ENCODE results near the gene NAGS.

The NAGS gene

DNA sequence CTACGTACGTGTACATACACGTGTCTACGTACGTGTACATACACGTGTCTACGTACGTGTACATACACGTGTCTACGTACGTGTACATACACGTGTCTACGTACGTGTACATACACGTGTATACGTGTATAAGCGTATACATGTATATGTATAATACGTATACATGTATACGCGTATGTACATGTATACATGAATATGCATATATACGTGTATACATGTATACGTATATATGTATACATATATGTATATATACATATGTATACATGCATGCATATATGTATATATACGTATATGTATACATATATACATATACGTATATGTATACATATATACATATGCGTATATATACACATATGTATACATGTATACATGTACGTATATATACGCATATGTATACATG is 28.5 kb upstream of the NAGS start:
- DNase-seq, result no peak
- H3K27ac ChIP-seq, result no peak overlapping the region
- in situ Hi-C loops (cut with HindIII; ENCODE audit: low pct_ligation_motif_present, low sequenced_read_pairs), result no loop called here
- no peaks in the 10 kb centered on the region for H3K36me3 ChIP-seq (replicated peaks)
- H3K27me3 ChIP-seq (replicated peaks), result peaks cover 29% of the 10 kb centered on the region
- TF ChIP-seq, protein P1, sequence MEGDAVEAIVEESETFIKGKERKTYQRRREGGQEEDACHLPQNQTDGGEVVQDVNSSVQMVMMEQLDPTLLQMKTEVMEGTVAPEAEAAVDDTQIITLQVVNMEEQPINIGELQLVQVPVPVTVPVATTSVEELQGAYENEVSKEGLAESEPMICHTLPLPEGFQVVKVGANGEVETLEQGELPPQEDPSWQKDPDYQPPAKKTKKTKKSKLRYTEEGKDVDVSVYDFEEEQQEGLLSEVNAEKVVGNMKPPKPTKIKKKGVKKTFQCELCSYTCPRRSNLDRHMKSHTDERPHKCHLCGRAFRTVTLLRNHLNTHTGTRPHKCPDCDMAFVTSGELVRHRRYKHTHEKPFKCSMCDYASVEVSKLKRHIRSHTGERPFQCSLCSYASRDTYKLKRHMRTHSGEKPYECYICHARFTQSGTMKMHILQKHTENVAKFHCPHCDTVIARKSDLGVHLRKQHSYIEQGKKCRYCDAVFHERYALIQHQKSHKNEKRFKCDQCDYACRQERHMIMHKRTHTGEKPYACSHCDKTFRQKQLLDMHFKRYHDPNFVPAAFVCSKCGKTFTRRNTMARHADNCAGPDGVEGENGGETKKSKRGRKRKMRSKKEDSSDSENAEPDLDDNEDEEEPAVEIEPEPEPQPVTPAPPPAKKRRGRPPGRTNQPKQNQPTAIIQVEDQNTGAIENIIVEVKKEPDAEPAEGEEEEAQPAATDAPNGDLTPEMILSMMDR (IDR thresholded peaks at IDR 0.05; ENCODE audit: low read depth, low read length, missing control alignments), result no peak
- H3K4me3 ChIP-seq (ENCODE audit: low read depth, low read length), result no peak overlapping the region

DNA sequence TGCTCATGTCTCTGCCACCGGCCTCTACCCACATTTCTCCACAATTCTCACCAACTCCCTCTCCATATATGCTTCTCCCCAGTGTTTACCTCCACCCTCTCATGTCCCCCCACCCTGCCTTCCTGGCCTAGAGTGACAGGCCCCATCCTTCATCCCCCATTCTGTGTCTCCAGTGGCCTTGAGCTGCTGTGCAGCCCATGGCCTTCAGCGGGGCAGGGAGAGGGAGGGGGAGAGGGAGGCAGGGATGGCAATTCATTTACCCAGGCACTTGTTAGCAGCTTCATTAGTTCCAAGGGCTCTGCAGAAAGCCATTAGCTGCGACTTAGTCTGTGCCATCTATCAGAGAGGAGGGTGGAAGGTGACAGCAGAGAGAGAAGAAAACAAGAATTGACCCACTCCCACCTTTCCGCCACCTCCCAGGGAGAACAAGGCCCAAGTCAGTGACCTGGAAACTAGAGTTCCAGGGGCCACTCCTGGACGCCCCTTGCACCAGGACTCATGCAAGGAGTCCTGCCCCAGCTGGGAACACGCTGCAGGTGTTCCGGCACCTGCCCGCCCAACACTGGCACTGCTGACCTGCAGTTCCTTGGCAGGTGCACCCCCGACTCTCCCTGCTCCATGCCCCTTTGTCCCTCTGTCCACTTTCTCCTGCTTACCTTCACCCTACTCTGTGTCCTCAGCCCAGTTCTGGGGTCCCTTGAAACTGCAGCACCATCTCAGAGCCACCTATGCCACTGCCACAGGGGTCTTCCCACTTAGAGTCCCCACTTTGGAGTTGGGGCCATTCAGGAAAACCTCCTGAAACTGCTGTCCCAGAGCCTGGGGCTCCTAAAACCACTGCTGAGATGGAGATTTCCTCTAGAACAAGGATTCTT is 27.2 kb upstream of the NAGS start:
- no peaks in the 10 kb centered on the region for H3K36me3 ChIP-seq (replicated peaks)
- H3K27me3 ChIP-seq (replicated peaks), result peaks cover 33% of the 10 kb centered on the region
- no peak overlapping the region for H3K4me3 ChIP-seq (ENCODE audit: low read depth, low read length)
- no peak overlapping the region for H3K27ac ChIP-seq
- no peak for DNase-seq
- TF ChIP-seq, protein P1 (IDR thresholded peaks at IDR 0.05; ENCODE audit: low read depth, low read length, missing control alignments), result no peak
- in situ Hi-C loops (cut with HindIII; ENCODE audit: low pct_ligation_motif_present, low sequenced_read_pairs), result no loop called here

DNA sequence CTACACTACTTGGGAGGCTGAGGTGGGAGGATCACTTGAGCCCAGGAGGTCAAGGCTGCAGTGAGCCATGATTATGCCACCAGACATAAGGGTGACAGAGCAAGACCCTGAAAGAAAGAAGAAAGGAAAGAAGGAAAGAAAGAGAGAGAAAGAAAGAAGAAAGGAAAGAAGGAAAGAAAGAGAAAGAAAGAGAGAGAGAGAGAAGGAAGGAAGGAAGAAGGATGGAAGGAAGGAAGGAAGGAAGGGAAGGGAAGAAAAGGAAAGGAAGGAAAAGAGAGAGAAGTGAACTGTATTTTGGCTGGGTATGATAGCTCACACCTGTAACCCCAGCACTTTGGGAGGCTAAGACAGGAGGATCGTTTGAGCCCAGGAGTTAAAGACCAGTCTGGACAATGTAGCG is 26.3 kb upstream of the NAGS start:
- H3K27me3 ChIP-seq (replicated peaks), result peaks cover 38% of the 10 kb centered on the region
- TF ChIP-seq, protein P1 (IDR thresholded peaks at IDR 0.05; ENCODE audit: low read depth, low read length, missing control alignments), result no peak
- no peak for DNase-seq
- in situ Hi-C loops (cut with HindIII; ENCODE audit: low pct_ligation_motif_present, low sequenced_read_pairs), result no loop called here
- no peaks in the 10 kb centered on the region for H3K36me3 ChIP-seq (replicated peaks)
- no peak overlapping the region for H3K27ac ChIP-seq
- no peak overlapping the region for H3K4me3 ChIP-seq (ENCODE audit: low read depth, low read length)

DNA sequence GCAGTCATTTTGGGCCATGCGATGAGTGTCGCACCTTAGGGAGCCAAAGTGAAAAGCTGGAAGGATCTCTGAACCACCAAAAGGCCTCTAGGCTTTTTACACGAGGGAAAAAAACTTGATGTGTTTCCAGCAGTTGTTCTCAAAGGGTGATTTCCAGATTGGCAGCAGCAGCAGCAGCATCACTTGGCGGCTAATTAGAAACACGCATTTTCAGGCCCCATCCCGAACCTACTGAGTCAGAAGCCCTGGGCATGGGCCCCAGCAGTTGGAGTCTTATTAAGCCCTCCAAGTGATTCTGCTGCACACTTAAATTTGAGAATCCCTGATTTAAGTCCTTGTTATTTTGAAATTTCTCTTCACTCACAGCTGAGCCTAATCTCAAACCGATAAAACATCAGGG is 25.4 kb upstream of the NAGS start:
- Histone ChIP-seq H3K4me3 (ENCODE audit: low read depth, low read length) (no peak overlapping the region), H3K36me3 (replicated peaks) (no peaks in the 10 kb centered on the region), H3K27me3 (replicated peaks) (peaks cover 44% of the 10 kb centered on the region), H3K27ac (no peak overlapping the region)
- no peak for DNase-seq
- in situ Hi-C loops (cut with HindIII; ENCODE audit: low pct_ligation_motif_present, low sequenced_read_pairs), result no loop called here
- TF ChIP-seq, protein P1 (IDR thresholded peaks at IDR 0.05; ENCODE audit: low read depth, low read length, missing control alignments), result no peak

DNA sequence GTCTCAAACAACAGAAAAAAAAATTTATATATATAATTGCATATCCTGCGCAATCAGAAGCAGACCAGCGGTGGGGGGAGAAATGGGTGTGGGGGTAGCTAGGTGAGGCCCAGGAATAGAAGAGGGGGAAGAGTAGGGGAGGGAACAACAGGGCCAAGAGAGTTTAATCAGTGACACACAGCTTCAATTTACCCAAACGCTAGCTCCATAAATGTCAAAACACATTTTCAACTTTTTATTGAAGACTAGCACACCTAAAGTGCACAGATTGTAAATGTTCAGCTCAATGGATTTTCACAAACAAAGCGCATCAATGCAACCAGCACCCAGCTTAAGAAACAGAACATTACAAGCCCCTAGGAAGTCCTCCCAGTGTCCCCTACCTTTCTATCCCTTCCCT is 24.8 kb upstream of the NAGS start:
- no peak for DNase-seq
- H3K4me3 ChIP-seq (ENCODE audit: low read depth, low read length), result no peak overlapping the region
- in situ Hi-C loops (cut with HindIII; ENCODE audit: low pct_ligation_motif_present, low sequenced_read_pairs), result no loop called here
- no peaks in the 10 kb centered on the region for H3K36me3 ChIP-seq (replicated peaks)
- H3K27ac ChIP-seq, result no peak overlapping the region
- TF ChIP-seq, protein P1 (IDR thresholded peaks at IDR 0.05; ENCODE audit: low read depth, low read length, missing control alignments), result no peak
- peaks cover 38% of the 10 kb centered on the region for H3K27me3 ChIP-seq (replicated peaks)

DNA sequence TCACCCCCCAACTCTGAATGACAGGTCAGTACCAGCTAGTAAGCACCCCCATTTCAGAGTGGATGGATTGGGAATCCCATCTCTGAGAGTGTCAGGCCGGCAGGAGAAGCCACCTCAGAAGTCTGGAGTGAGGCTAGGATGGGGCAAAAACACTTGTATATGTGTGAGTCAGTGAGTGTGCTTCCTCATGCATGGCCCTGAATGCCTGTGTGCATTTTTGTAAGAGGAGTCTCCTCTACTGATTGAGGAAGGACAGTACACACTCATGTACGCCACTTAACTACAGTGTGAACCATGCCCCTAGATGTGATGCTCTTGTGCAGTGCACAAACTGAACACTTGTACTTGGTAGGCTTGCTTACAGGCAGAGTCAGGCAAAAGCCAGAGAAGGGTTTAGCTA is 22.3 kb upstream of the NAGS start:
- no peaks in the 10 kb centered on the region for H3K36me3 ChIP-seq (replicated peaks)
- in situ Hi-C loops (cut with HindIII; ENCODE audit: low pct_ligation_motif_present, low sequenced_read_pairs), result no loop called here
- no peak for DNase-seq
- no peak overlapping the region for H3K27ac ChIP-seq
- peaks cover 32% of the 10 kb centered on the region for H3K27me3 ChIP-seq (replicated peaks)
- H3K4me3 ChIP-seq (ENCODE audit: low read depth, low read length), result no peak overlapping the region
- TF ChIP-seq, protein P1 (IDR thresholded peaks at IDR 0.05; ENCODE audit: low read depth, low read length, missing control alignments), result no peak

All from brain microvascular endothelial cell (primary cell).